GM19463 (cell line): ENCODE data around the gene CMTM3.
A peak's percentile ranks its signal among the peaks of the same experiment; 100 is the strongest.
"Not testable (repeated sequence)": the region's sequence is repeated elsewhere in the genome, so short reads cannot be mapped to it uniquely, and the experiment has no call there.

Experiments
- ATAC-seq: cut with Tn5 transposase; IDR thresholded peaks from one replicate; pipeline ENCODE4 v1.9.1; 2021; ENCODE audit warnings: mild to moderate bottlenecking, moderate library complexity; ENCODE audit not compliant: unreplicated experiment

CMTM3 gene

GRCh38 chr16:66604376-66605176 lies at the start of gene CMTM3:
CMTM3 (plus strand) TSS chr16:66604704; CDS start chr16:66604806, 102 bp downstream.
- peak; percentile 56 for ATAC-seq

- ATAC-seq, result no peak
Measured at GRCh38 chr16:66560107-66560506, 44.4 kb upstream of the CMTM3 start.

GRCh38 chr16:66561381-66562080 lies 43.0 kb upstream of the CMTM3 start:
- ATAC-seq, result no peak

- ATAC-seq, result no peak
Measured at GRCh38 chr16:66562409-66562808, 42.1 kb upstream of the CMTM3 start.

GRCh38 chr16:66562986-66563385 lies 41.5 kb upstream of the CMTM3 start:
- no peak for ATAC-seq

GRCh38 chr16:66563574-66564334 lies 40.8 kb upstream of the CMTM3 start:
- ATAC-seq, result no peak

- ATAC-seq, result no peak
Measured at GRCh38 chr16:66566051-66566901, 38.2 kb upstream of the CMTM3 start, which contains the start of gene CMTM1. CMTM1 (plus strand) TSS chr16:66566439; CDS start chr16:66566514, 75 bp downstream.

GRCh38 chr16:66567270-66567669 lies 37.2 kb upstream of the CMTM3 start:
- not testable (repeated sequence) for ATAC-seq

- no peak for ATAC-seq
Measured at GRCh38 chr16:66568355-66568754, 36.1 kb upstream of the CMTM3 start.

GRCh38 chr16:66569131-66569530 lies 35.4 kb upstream of the CMTM3 start:
- ATAC-seq, result no peak

GRCh38 chr16:66569827-66570405 lies 34.6 kb upstream of the CMTM3 start:
- ATAC-seq, result no peak

- ATAC-seq, result no peak
Measured at GRCh38 chr16:66572356-66572755, 32.1 kb upstream of the CMTM3 start.

- ATAC-seq, result no peak
Measured at GRCh38 chr16:66574081-66574480, 30.4 kb upstream of the CMTM3 start.

GRCh38 chr16:66574531-66574930 lies 30.0 kb upstream of the CMTM3 start:
- no peak for ATAC-seq

GRCh38 chr16:66575060-66575459 lies 29.4 kb upstream of the CMTM3 start:
- no peak for ATAC-seq

GRCh38 chr16:66576296-66576695 lies 28.2 kb upstream of the CMTM3 start:
- no peak for ATAC-seq

- ATAC-seq, result no peak
Measured at GRCh38 chr16:66578651-66579531, 25.6 kb upstream of the CMTM3 start, which contains the start of gene CMTM2. CMTM2 (plus strand) TSS chr16:66579463; CDS start chr16:66579608, 145 bp downstream.

- no peak for ATAC-seq
Measured at GRCh38 chr16:66580605-66581209, 23.8 kb upstream of the CMTM3 start.
